ENCODE results near the gene CIB2.

GRCh38 chr15:78110916-78111475, 20.2 kb downstream of the CIB2 start:
- no peak for TF ChIP-seq POLR2A (IDR thresholded peaks at IDR 0.05)
- TF ChIP-seq, protein P1, sequence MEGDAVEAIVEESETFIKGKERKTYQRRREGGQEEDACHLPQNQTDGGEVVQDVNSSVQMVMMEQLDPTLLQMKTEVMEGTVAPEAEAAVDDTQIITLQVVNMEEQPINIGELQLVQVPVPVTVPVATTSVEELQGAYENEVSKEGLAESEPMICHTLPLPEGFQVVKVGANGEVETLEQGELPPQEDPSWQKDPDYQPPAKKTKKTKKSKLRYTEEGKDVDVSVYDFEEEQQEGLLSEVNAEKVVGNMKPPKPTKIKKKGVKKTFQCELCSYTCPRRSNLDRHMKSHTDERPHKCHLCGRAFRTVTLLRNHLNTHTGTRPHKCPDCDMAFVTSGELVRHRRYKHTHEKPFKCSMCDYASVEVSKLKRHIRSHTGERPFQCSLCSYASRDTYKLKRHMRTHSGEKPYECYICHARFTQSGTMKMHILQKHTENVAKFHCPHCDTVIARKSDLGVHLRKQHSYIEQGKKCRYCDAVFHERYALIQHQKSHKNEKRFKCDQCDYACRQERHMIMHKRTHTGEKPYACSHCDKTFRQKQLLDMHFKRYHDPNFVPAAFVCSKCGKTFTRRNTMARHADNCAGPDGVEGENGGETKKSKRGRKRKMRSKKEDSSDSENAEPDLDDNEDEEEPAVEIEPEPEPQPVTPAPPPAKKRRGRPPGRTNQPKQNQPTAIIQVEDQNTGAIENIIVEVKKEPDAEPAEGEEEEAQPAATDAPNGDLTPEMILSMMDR (IDR thresholded peaks at IDR 0.05), result no peak

Measured in heart left ventricle (tissue), 13 donors.